ENCODE measurements around the gene ADAP1. TPM values are rescaled to one million over a fixed set of nuclear protein-coding genes. Genes with fewer than 3 reads are reported as not detected.

The ADAP1 gene
- total and polyA plus RNA-seq, 2 of the 13 experiments (the other 11 are each of a cell fraction or from before 2014, with no cell fraction given) = 10.5 to 24.6 TPM

- TF ChIP-seq TFDP1 (CRISPR knock-in tag; IDR thresholded peaks at IDR 0.05; ENCODE audit: borderline replicate concordance) (0 out of 2 replicates have a peak, but pooled peaks have one; percentile 28), TRAFD1 (CRISPR knock-in tag; IDR thresholded peaks at IDR 0.05; ENCODE audit: borderline replicate concordance) (no peak), ZNF772 (CRISPR knock-in tag; IDR thresholded peaks at IDR 0.05) (0 out of 2 replicates have a peak, but pooled peaks have one; percentile 5), PAX8 (CRISPR knock-in tag; IDR thresholded peaks at IDR 0.05; ENCODE audit: borderline replicate concordance) (no peak), ZNF816 (CRISPR knock-in tag; IDR thresholded peaks at IDR 0.05; ENCODE audit: borderline replicate concordance) (no peak), POLR2A (IDR thresholded peaks at IDR 0.05; ENCODE audit: insufficient read depth in 1 of 2, low read depth in 2 of 2, low read length in 2 of 2) (no peak), ZC3H4 (CRISPR knock-in tag; IDR thresholded peaks at IDR 0.05; ENCODE audit: borderline replicate concordance) (no peak), BCLAF1 (IDR thresholded peaks at IDR 0.05) (no peak), ZMAT3 (CRISPR knock-in tag; conservative IDR thresholded peaks at IDR 0.05) (no peak), ZNF276 (CRISPR knock-in tag; IDR thresholded peaks at IDR 0.05; ENCODE audit: low read depth) (no peak), ARID2 (CRISPR knock-in tag; IDR thresholded peaks at IDR 0.05; ENCODE audit: borderline replicate concordance) (no peak), IRF2 (CRISPR knock-in tag; IDR thresholded peaks at IDR 0.05) (peak; percentile 27; the same call in 1 of the 2 replicates), ZMYM4 (CRISPR knock-in tag; IDR thresholded peaks at IDR 0.05) (no peak), FOXA3 (CRISPR knock-in tag; IDR thresholded peaks at IDR 0.05) (no peak; the same call in 1 of the 2 replicates), ZNF605 (CRISPR knock-in tag; IDR thresholded peaks at IDR 0.05) (no peak), NFATC3 (CRISPR knock-in tag; IDR thresholded peaks at IDR 0.05) (no peak), ZNF496 (CRISPR knock-in tag; IDR thresholded peaks at IDR 0.05; ENCODE audit: insufficient replicate concordance) (no peak)
Measured at GRCh38 chr7:963236-964078, 9.0 kb upstream of the ADAP1 start (continued).
